Measurements from ENCODE around the gene SULF2.

Gene SULF2

GRCh38 chr20:47708953-47709833 lies 76.1 kb downstream of the SULF2 start:
- DNase-seq, result no peak

GRCh38 chr20:47708140-47708807 lies 77.0 kb downstream of the SULF2 start:
- DNase-seq, result no peak

GRCh38 chr20:47706345-47706744 lies 78.9 kb downstream of the SULF2 start:
- DNase-seq, result no peak

GRCh38 chr20:47705497-47705856 lies 79.8 kb downstream of the SULF2 start:
- DNase-seq, result no peak

- no peak for DNase-seq
Measured at GRCh38 chr20:47704746-47705496, 80.4 kb downstream of the SULF2 start.

- no peak for DNase-seq
Measured at GRCh38 chr20:47703748-47704147, 81.5 kb downstream of the SULF2 start.

- no peak for DNase-seq
Measured at GRCh38 chr20:47701612-47702011, 83.7 kb downstream of the SULF2 start.

GRCh38 chr20:47700327-47700726 lies 85.0 kb downstream of the SULF2 start:
- no peak for DNase-seq

- no peak for DNase-seq
Measured at GRCh38 chr20:47699818-47700217, 85.5 kb downstream of the SULF2 start.

GRCh38 chr20:47698142-47698541 lies 87.1 kb downstream of the SULF2 start:
- DNase-seq, result no peak

GRCh38 chr20:47696856-47697255 lies 88.4 kb downstream of the SULF2 start:
- DNase-seq, result no peak

GRCh38 chr20:47694021-47694818 lies 91.1 kb downstream of the SULF2 start:
- no peak for DNase-seq

- DNase-seq, result no peak
Measured at GRCh38 chr20:47691625-47692024, 93.7 kb downstream of the SULF2 start.

- no peak for DNase-seq
Measured at GRCh38 chr20:47689731-47690130, 95.5 kb downstream of the SULF2 start.

GRCh38 chr20:47688385-47689381 lies 96.6 kb downstream of the SULF2 start:
- no peak for DNase-seq

- DNase-seq, result no peak
Measured at GRCh38 chr20:47687095-47687987, 97.9 kb downstream of the SULF2 start.

GRCh38 chr20:47686545-47686944 lies 98.7 kb downstream of the SULF2 start:
- no peak for DNase-seq

GRCh38 chr20:47684306-47685080 lies 100.8 kb downstream of the SULF2 start:
- no peak for DNase-seq

GRCh38 chr20:47682916-47683315 lies 102.4 kb downstream of the SULF2 start:
- DNase-seq, result no peak

Data from CD4-positive, alpha-beta T cell treated with Interleukin-1 beta for 1 hour (primary cell).